Measurements from ENCODE around the gene DNA2.

DNA sequence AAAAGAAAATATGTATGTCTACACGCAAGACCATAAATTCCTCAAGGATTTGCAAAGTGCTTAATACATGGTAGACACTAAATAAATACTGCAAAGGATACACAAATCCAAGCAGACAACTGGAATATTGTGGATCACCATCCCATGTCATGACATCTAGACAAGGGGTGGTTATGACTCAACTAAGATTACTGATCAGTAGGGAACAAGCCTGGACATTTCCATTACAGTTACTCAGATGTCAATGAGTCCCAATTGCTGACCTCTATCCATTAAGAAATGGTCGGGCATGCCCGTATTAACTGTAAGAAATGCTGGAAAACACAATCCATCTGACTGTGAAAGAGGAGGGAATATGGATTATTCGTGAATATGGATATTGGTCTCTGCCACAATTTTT lies 37.1 kb downstream of the DNA2 start:
- TF ChIP-seq, protein P1, sequence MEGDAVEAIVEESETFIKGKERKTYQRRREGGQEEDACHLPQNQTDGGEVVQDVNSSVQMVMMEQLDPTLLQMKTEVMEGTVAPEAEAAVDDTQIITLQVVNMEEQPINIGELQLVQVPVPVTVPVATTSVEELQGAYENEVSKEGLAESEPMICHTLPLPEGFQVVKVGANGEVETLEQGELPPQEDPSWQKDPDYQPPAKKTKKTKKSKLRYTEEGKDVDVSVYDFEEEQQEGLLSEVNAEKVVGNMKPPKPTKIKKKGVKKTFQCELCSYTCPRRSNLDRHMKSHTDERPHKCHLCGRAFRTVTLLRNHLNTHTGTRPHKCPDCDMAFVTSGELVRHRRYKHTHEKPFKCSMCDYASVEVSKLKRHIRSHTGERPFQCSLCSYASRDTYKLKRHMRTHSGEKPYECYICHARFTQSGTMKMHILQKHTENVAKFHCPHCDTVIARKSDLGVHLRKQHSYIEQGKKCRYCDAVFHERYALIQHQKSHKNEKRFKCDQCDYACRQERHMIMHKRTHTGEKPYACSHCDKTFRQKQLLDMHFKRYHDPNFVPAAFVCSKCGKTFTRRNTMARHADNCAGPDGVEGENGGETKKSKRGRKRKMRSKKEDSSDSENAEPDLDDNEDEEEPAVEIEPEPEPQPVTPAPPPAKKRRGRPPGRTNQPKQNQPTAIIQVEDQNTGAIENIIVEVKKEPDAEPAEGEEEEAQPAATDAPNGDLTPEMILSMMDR (IDR thresholded peaks at IDR 0.05), result no peak
- TF ChIP-seq POLR2AphosphoS5 (IDR thresholded peaks at IDR 0.05) (no peak), POLR2A (IDR thresholded peaks at IDR 0.05) (no peak)

All from stomach (tissue), 4 donors.